HS-27A (cell line): ENCODE measurements around the gene KIF3B.
"Not testable (repeated sequence)": the region's sequence is repeated elsewhere in the genome, so short reads cannot be mapped to it uniquely, and the experiment has no call there.

Experiments
- DNase-seq: peaks from one replicate; pipeline ENCODE4 v3.0.0-alpha.2; 2012; ENCODE audit warnings: low read depth, missing footprints

The KIF3B gene

GRCh38 chr20:32248043-32248442 lies 29.4 kb upstream of the KIF3B start:
- no peak for DNase-seq

GRCh38 chr20:32249030-32249738 lies 28.3 kb upstream of the KIF3B start:
- no peak for DNase-seq

- no peak for DNase-seq
Measured at GRCh38 chr20:32251470-32251869, 26.0 kb upstream of the KIF3B start.

- DNase-seq, result no peak
Measured at GRCh38 chr20:32252189-32252588, 25.3 kb upstream of the KIF3B start.

- DNase-seq, result not testable (repeated sequence)
Measured at GRCh38 chr20:32260973-32261372, 16.5 kb upstream of the KIF3B start.

- no peak for DNase-seq
Measured at GRCh38 chr20:32261644-32262043, 15.8 kb upstream of the KIF3B start.

- DNase-seq, result no peak
Measured at GRCh38 chr20:32263398-32263954, 14.0 kb upstream of the KIF3B start.

- DNase-seq, result no peak
Measured at GRCh38 chr20:32271620-32272019, 5.8 kb upstream of the KIF3B start.

GRCh38 chr20:32274359-32274758 lies 3.1 kb upstream of the KIF3B start:
- DNase-seq, result no peak

- not testable (repeated sequence) for DNase-seq
Measured at GRCh38 chr20:32275163-32275562, 2.3 kb upstream of the KIF3B start.

- DNase-seq, result no peak
Measured at GRCh38 chr20:32278199-32278643, 770 bp downstream of the KIF3B start.

GRCh38 chr20:32281711-32282110 lies 4.3 kb downstream of the KIF3B start:
- DNase-seq, result no peak

GRCh38 chr20:32282461-32282860 lies 5.0 kb downstream of the KIF3B start:
- DNase-seq, result no peak

- no peak for DNase-seq
Measured at GRCh38 chr20:32285082-32285620, 7.7 kb downstream of the KIF3B start.

GRCh38 chr20:32285621-32286371 lies 8.3 kb downstream of the KIF3B start:
- DNase-seq, result peak; percentile 14

GRCh38 chr20:32287231-32287638 lies 9.8 kb downstream of the KIF3B start:
- DNase-seq, result no peak

GRCh38 chr20:32288225-32288849 lies 10.9 kb downstream of the KIF3B start:
- no peak for DNase-seq

- DNase-seq, result not testable (repeated sequence)
Measured at GRCh38 chr20:32289299-32289660, 11.8 kb downstream of the KIF3B start.

- DNase-seq, result no peak
Measured at GRCh38 chr20:32289661-32290431, 12.4 kb downstream of the KIF3B start.

- DNase-seq, result no peak
Measured at GRCh38 chr20:32291166-32291565, 13.7 kb downstream of the KIF3B start.

GRCh38 chr20:32292548-32292947 lies 15.1 kb downstream of the KIF3B start:
- DNase-seq, result no peak

- DNase-seq, result no peak
Measured at GRCh38 chr20:32294071-32294470, 16.6 kb downstream of the KIF3B start.
